GM08714 (cell line): ENCODE results near the gene CPXM1.

Experiments used
- H3K4me3 ChIP-seq: fragments of 200-500 bp; sonication (Bioruptor generic); 2 replicates; pipeline ENCODE4 v1.5.1; 2014; ENCODE audit warnings: mild to moderate bottlenecking, low read length, inconsistent platforms
- ZNF274 ChIP-seq: IDR thresholded peaks from 2 replicates; pipeline ENCODE4 v1.6.1; 2012; ENCODE audit warnings: mild to moderate bottlenecking, low read depth, low read length

CPXM1 gene

GRCh38 chr20:2757969-2758368 lies 42.5 kb downstream of the CPXM1 start:
- no peak for TF ChIP-seq ZNF274
- H3K4me3 ChIP-seq = no peak overlapping the region

- no peak for TF ChIP-seq ZNF274
- H3K4me3 ChIP-seq = no peak overlapping the region
Observed at GRCh38 chr20:2757001-2757400, 43.4 kb downstream of the CPXM1 start.

GRCh38 chr20:2756056-2756611 lies 44.3 kb downstream of the CPXM1 start:
- TF ChIP-seq ZNF274 = no peak
- H3K4me3 ChIP-seq = no peak overlapping the region

DNA sequence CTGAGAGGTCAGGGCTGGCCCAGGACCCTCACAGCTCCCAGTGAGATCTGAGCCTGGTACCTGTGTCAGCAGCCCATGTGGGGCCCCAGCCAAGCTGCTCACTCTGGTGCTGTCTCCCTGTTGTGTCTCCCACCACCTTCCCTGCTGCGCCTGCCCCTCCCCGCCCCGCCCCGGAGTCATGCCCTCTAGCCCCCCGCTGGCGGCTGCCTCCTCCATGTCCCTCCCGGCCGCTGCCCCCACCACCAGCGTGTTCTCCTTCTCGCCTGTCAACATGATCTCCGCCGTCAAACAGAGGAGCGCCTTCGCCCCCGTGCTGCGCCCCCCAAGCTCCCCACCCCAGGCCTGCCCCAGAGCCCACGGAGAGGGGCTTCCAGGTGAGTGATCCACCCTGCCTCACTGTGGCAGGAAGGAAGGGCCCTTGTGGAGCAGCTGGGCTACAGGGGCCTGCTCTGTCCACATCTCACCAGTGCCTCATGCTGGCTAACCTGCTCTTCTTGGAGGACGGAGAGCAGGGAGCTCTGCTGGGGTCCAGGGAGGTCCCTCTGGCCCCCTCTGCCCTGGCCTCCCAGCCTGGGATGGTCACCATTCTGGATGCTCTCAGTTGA lies 44.9 kb downstream of the CPXM1 start:
- TF ChIP-seq ZNF274 = no peak
- no peak overlapping the region for H3K4me3 ChIP-seq

DNA sequence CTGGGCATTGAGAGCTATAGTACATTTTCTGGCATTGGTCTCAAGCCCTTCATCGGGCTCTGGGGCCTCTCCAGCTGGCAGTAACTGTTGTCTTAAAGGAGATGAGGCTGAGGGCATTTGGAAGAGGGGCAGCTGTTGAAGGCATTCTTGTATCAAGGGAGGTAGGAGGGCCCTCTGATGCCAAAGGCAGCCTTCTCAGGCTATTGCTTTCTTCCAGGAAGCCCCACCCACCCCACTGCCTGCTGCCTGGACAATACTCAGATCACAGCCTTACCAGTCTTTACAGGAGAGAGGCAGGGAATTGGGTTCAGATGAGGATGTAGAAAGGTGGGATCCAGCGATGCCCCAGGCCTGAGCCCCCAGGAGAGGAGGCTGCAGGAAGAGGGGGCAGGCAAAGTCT lies 46.0 kb downstream of the CPXM1 start:
- no peak for TF ChIP-seq ZNF274
- no peak overlapping the region for H3K4me3 ChIP-seq

GRCh38 chr20:2753461-2754040 lies 46.9 kb downstream of the CPXM1 start:
- TF ChIP-seq ZNF274 = no peak
- no peak overlapping the region for H3K4me3 ChIP-seq

GRCh38 chr20:2752567-2753460 lies 47.6 kb downstream of the CPXM1 start:
- H3K4me3 ChIP-seq = peak overlapping the region; percentile 33; the same call in 1 of the 2 replicates
- TF ChIP-seq ZNF274 = no peak

GRCh38 chr20:2751878-2752566 lies 48.4 kb downstream of the CPXM1 start:
- peak overlapping the region; percentile 33; the same call in 1 of the 2 replicates for H3K4me3 ChIP-seq
- no peak for TF ChIP-seq ZNF274

- no peak for TF ChIP-seq ZNF274
- H3K4me3 ChIP-seq = no peak overlapping the region
Observed at GRCh38 chr20:2751347-2751877, 49.0 kb downstream of the CPXM1 start.

GRCh38 chr20:2750491-2751251 lies 49.8 kb downstream of the CPXM1 start:
- no peak for TF ChIP-seq ZNF274
- H3K4me3 ChIP-seq = no peak overlapping the region

DNA sequence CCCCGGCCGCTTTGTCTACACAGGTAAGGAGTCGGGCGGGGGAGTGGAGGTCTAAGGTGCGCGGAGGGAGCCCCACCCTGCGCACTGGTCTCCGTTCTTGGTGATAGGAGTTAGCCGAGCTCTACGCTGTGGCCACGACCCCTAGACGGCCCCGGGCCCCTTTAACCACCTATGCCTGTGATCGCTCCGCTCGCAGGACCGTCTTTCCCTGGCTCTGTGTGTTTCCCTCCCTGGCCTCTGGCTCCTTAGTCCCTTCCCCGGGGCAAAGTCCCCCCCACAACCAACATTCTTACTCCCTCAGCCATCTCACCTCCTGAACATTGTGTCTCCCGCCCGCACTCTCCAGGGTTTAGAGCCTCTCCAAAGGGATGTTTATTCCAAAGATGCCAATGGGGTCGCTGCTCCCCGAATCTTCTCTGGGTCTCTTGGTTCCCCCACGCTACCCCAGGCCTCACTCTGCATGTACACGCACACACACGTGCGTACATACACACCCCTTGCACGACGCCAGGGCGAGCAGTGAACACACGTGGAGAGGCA lies 50.4 kb downstream of the CPXM1 start:
- TF ChIP-seq ZNF274 = no peak
- H3K4me3 ChIP-seq = no peak overlapping the region

DNA sequence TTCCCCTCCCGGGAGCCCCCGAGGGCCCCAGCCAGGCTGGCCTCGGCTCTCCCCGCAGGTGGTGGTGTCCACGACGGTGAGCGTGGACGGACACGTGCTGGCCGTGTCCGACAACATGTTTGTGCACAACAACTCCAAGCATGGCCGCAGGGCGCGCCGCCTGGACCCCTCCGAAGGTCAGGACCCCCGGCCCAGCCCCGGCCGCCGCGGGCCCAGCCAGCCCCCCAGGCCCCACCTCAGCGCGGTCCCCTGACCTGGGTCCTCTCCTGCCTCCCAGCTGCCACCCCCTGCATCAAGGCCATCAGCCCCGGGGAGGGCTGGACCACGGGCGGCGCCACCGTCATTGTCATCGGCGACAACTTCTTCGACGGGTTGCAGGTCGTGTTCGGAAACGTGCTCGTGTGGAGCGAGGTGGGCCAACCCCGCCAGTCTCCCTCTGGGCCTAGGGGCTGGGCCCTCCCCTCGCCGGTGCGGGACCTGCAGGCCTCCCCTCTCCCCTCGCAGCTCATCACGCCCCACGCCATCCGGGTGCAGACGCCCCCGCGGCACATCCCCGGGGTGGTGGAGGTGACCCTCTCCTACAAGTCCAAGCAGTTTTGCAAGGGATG lies 51.0 kb downstream of the CPXM1 start:
- no peak overlapping the region for H3K4me3 ChIP-seq
- no peak for TF ChIP-seq ZNF274
